HepG2 (cell line): ENCODE measurements around the gene CDK6. TPM values are rescaled to one million over a fixed set of nuclear protein-coding genes. Genes with fewer than 3 reads are reported as not detected.

Experiments
- ARHGAP35 ChIP-seq: sonication (generic); formaldehyde crosslinking; IDR thresholded peaks from 2 replicates; pipeline ENCODE4 v1.9.0; 2022; ENCODE audit warnings: mild to moderate bottlenecking, inconsistent platforms, moderate library complexity, missing genetic modification reagents, borderline replicate concordance
- BHLHE40 ChIP-seq: IDR thresholded peaks from 2 replicates; pipeline ENCODE4 v1.6.1; 2011; ENCODE audit warnings: low read length, improper control_type of control experiment
- ISX ChIP-seq: sonication (generic); formaldehyde crosslinking; conservative IDR thresholded peaks from 2 replicates; pipeline ENCODE4 v1.5.0; 2020; ENCODE audit warnings: missing genetic modification reagents
- PRDM10 ChIP-seq: sonication (generic); formaldehyde crosslinking; IDR thresholded peaks from 2 replicates; pipeline ENCODE4 v1.4.0; 2020; ENCODE audit warnings: low read depth, missing genetic modification reagents
- RFXANK ChIP-seq: IDR thresholded peaks from 2 replicates; pipeline ENCODE4 v1.6.1; 2016
- RORA ChIP-seq: sonication (generic); formaldehyde crosslinking; IDR thresholded peaks from 2 replicates; pipeline ENCODE4 v1.5.0; 2020; ENCODE audit warnings: mild to moderate bottlenecking, missing genetic modification reagents, moderate library complexity
- ZBED4 ChIP-seq: sonication (generic); formaldehyde crosslinking; IDR thresholded peaks from 2 replicates; pipeline ENCODE4 v1.4.0; 2020; ENCODE audit warnings: missing genetic modification reagents, borderline replicate concordance
- polyA plus RNA-seq, 8 experiments: library from polyadenylated mRNA; depleted of rRNA in 3 of 8; stranded (reverse) in 7 of 8; unstranded in 1 of 8; fragments of >200 nt; fragmentation: Illumina TruSeq in 4 of 8; extraction: Trizol in 4 of 8; gene quantifications; 2 replicates each; pipeline versions ENCODE4 v1.2.1 to v1.2.3, GENCODE V29; 2011 to 2016; ENCODE audit warnings: low read depth in 4 of 8, missing spikeins in 1 of 8, mixed read lengths in 1 of 8; ENCODE audit not compliant: insufficient read depth in 1 of 8
- total RNA-seq, 5 experiments: library from RNA; depleted of rRNA; stranded (reverse); fragments of >200 nt; fragmentation: Illumina TruSeq; extraction: Trizol; gene quantifications; 2 replicates each; pipeline ENCODE4 v1.2.3, GENCODE V29; 2016; ENCODE audit warnings: low read depth in 1 of 5
- TF ChIP-seq, protein P1 (sequence below): IDR thresholded peaks from 2 replicates; pipeline ENCODE4 v1.4.0; 2020; ENCODE audit warnings: mild to moderate bottlenecking, missing genetic modification reagents
- TF ChIP-seq, protein P2 (sequence below): sonication (generic); formaldehyde crosslinking; IDR thresholded peaks from 2 replicates; pipeline ENCODE4 v1.8.0; 2022; ENCODE audit warnings: mild to moderate bottlenecking, missing genetic modification reagents, borderline replicate concordance
- TF ChIP-seq, protein P3 (sequence below): sonication (generic); formaldehyde crosslinking; IDR thresholded peaks from 2 replicates; pipeline ENCODE4 v1.5.0; 2020; ENCODE audit warnings: mild to moderate bottlenecking, missing genetic modification reagents

The CDK6 gene
- total and polyA plus RNA-seq, 2 of the 13 experiments (the other 11 are each of a cell fraction or from before 2014, with no cell fraction given) = 34.6 to 90.8 TPM

GRCh38 chr7:92751902-92752901 lies 84.2 kb downstream of the CDK6 start (continued):
- TF ChIP-seq ZBED4 (CRISPR knock-in tag) (no peak), ARHGAP35 (CRISPR knock-in tag) (no peak), RFXANK (CRISPR knock-in tag) (0 out of 2 replicates have a peak, but pooled peaks have one; percentile 39), ISX (CRISPR knock-in tag) (no peak), BHLHE40 (no peak), PRDM10 (CRISPR knock-in tag) (peak; percentile 30; the same call in 1 of the 2 replicates), RORA (CRISPR knock-in tag) (no peak)
- TF ChIP-seq, protein P1, sequence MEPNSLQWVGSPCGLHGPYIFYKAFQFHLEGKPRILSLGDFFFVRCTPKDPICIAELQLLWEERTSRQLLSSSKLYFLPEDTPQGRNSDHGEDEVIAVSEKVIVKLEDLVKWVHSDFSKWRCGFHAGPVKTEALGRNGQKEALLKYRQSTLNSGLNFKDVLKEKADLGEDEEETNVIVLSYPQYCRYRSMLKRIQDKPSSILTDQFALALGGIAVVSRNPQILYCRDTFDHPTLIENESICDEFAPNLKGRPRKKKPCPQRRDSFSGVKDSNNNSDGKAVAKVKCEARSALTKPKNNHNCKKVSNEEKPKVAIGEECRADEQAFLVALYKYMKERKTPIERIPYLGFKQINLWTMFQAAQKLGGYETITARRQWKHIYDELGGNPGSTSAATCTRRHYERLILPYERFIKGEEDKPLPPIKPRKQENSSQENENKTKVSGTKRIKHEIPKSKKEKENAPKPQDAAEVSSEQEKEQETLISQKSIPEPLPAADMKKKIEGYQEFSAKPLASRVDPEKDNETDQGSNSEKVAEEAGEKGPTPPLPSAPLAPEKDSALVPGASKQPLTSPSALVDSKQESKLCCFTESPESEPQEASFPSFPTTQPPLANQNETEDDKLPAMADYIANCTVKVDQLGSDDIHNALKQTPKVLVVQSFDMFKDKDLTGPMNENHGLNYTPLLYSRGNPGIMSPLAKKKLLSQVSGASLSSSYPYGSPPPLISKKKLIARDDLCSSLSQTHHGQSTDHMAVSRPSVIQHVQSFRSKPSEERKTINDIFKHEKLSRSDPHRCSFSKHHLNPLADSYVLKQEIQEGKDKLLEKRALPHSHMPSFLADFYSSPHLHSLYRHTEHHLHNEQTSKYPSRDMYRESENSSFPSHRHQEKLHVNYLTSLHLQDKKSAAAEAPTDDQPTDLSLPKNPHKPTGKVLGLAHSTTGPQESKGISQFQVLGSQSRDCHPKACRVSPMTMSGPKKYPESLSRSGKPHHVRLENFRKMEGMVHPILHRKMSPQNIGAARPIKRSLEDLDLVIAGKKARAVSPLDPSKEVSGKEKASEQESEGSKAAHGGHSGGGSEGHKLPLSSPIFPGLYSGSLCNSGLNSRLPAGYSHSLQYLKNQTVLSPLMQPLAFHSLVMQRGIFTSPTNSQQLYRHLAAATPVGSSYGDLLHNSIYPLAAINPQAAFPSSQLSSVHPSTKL (CRISPR knock-in tag) = peak; percentile 96
- TF ChIP-seq, protein P2, sequence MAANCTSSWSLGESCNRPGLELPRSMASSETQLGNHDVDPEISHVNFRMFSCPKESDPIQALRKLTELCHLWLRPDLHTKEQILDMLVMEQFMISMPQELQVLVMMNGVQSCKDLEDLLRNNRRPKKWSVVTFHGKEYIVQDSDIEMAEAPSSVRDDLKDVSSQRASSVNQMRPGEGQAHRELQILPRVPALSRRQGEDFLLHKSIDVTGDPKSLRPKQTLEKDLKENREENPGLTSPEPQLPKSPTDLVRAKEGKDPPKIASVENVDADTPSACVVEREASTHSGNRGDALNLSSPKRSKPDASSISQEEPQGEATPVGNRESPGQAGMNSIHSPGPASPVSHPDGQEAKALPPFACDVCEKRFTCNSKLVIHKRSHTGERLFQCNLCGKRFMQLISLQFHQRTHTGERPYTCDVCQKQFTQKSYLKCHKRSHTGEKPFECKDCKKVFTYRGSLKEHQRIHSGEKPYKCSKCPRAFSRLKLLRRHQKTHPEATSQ (CRISPR knock-in tag) = no peak; the same call in 1 of the 2 replicates
- TF ChIP-seq, protein P3, sequence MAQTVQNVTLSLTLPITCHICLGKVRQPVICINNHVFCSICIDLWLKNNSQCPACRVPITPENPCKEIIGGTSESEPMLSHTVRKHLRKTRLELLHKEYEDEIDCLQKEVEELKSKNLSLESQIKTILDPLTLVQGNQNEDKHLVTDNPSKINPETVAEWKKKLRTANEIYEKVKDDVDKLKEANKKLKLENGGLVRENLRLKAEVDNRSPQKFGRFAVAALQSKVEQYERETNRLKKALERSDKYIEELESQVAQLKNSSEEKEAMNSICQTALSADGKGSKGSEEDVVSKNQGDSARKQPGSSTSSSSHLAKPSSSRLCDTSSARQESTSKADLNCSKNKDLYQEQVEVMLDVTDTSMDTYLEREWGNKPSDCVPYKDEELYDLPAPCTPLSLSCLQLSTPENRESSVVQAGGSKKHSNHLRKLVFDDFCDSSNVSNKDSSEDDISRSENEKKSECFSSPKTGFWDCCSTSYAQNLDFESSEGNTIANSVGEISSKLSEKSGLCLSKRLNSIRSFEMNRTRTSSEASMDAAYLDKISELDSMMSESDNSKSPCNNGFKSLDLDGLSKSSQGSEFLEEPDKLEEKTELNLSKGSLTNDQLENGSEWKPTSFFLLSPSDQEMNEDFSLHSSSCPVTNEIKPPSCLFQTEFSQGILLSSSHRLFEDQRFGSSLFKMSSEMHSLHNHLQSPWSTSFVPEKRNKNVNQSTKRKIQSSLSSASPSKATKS (CRISPR knock-in tag) = no peak
